HG02798 (cell line): ENCODE data around the gene PTGS2.

Experiments used
- ATAC-seq: cut with Tn5 transposase; IDR thresholded peaks from one replicate; pipeline ENCODE4 v1.9.1; 2021; ENCODE audit warnings: mild to moderate bottlenecking; ENCODE audit not compliant: unreplicated experiment, poor library complexity

Gene PTGS2

GRCh38 chr1:186680245-186681061 lies at the start of gene PTGS2:
Gene PTGS2 (minus strand): TSS chr1:186680423. CDS start chr1:186680290, 133 bp downstream.
- ATAC-seq = peak; percentile 97

GRCh38 chr1:186722711-186723309 lies 42.6 kb upstream of the PTGS2 start:
- ATAC-seq = peak; percentile 78

- no peak for ATAC-seq
Observed at GRCh38 chr1:186717286-186717685, 37.1 kb upstream of the PTGS2 start.

DNA sequence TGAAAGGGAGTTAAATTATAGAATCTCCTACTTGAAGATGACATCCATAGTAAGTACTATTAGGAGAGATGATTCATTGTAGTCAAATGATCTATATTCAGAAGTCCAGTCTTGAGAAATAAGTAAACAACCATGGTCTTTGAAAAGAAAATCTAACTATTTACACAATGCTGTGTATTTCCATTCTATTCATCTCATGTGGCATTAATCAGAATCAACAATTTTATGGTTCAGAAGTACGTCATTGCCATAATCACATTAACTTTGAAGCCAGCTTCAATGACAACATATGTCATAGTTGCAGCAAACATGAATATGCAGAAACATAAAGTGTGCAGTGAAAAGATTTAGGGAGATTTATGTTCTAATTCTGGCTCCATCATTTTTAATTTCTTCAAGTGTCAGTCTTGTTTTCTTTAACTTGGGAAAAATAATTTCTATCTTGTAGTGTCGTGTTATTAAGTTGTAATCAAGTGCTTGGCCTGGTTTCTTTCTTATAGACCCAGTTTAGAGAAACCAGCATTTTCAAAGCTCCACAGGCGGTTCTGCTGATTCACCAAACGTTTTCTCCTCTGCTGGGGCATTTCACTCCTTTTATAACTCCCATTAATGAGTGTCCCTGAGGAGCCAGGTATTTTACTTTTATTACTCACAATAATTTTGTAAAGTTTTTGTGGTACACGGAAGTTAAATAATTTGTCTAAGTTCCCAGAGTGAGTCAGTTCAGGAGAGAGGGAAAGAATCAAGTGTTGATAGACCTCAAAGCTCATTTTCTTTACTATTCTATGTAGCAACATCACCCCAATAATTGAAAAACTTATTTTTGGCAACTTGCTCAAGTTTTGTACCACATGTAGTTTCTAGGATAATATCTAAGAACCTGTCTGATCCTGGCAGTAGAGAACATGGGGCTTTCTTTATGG lies 35.9 kb upstream of the PTGS2 start:
- no peak for ATAC-seq

DNA sequence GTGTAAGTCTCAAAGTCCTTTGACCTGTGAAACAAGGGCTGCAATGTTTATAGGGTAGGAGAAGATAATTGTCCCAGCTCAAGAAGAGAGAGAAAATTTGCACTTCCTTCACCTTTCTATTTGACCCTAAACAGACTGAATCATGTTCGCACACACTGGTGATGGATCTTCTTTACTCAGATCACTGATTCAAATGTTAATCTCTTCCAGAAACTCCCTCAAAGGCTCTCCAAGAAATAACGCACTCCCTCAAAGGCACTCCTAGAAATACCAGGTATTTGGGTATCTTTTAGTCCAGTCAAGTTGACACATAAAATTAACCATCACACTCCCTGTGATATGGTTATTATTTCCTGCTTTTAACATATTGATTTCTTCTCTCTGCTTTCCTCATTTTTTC lies 30.5 kb upstream of the PTGS2 start:
- ATAC-seq = no peak

GRCh38 chr1:186708694-186709097 lies 28.5 kb upstream of the PTGS2 start:
- no peak for ATAC-seq

DNA sequence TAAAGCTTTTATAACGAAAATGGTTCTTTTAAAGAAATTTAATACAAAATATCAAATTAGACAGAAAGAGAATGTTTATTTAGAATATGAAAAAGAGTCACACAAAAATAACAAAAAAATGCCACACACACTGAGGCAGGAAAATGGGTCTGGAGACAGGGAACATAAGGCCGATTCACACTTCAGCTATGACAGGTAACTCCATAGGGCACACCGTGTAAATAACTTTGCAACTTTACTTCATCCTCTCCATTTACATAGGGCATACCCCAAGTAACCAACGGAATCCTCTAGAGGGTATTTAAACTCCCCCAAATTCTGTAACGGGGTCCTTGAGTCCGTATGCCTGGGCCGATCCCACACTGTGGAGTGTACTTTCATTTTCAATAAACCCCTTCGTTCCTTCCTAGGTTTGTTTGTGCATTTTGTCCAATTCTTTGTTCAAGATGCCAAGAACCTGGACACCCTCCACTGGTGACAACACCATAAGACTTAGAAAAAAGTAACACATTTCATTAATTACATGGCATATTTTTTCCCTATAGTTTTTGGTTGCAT lies 23.1 kb upstream of the PTGS2 start:
- ATAC-seq = no peak

DNA sequence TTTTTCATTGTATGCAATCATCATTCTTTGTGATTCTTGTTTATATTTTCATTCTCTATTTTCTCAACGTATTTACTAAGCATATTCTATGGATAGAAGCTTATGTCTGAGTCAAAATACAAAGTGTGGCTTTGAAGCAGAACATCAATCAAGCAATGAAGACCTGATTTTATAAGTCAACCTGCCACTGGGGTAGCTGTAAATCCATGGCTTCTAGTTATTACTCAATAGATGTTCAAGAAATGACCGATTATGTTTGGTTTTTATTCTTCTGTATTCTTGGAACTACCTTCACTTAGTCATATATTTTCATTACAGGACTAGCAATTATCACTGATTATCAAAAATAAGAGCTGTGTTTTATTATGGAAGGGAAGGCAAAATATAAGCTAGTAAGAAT lies 20.5 kb upstream of the PTGS2 start:
- no peak for ATAC-seq

- ATAC-seq = no peak
Observed at GRCh38 chr1:186699519-186699918, 19.3 kb upstream of the PTGS2 start.

GRCh38 chr1:186689907-186690306 lies 9.7 kb upstream of the PTGS2 start:
- ATAC-seq = no peak

- ATAC-seq = no peak
Observed at GRCh38 chr1:186689376-186689775, 9.2 kb upstream of the PTGS2 start.

GRCh38 chr1:186683652-186684410 lies 3.6 kb upstream of the PTGS2 start:
- peak; percentile 21 for ATAC-seq

- no peak for ATAC-seq
Observed at GRCh38 chr1:186682736-186683135, 2.5 kb upstream of the PTGS2 start.

DNA sequence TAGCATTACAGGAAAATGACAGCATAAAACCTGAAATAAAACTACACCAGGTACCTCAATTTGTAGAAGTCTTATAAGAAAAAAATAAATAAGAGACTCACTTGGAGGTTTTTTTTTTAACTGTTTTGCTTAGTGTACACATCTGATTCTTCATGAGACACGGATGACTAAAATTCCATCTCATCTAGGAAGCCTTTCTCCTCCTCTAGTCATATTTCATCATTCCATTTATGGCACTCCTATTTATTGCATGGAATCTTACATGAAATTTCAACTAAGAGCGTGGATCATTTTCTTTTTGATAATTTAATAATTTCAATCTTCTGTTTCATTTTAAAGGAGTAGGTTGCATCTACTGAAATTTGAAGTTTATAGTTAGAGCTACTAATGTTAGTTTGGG lies 1.6 kb upstream of the PTGS2 start:
- ATAC-seq = no peak

DNA sequence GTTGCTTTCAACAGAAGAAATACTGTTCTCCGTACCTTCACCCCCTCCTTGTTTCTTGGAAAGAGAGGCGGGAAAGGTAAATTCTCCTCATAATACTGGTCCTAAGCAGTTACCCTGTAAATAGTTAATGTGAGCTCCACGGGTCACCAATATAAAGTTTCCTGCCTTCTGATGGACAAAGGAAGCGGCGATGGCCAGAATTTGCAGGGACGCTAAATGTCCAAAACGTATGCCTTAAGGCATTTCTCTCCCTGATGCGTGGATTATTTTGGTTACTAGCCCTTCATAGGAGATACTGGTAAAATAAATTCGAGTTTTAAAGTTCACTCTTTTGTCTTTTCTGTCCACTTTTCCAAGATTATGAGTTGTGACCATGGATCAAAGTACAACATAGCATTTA lies 898 bp upstream of the PTGS2 start:
- ATAC-seq = no peak

DNA sequence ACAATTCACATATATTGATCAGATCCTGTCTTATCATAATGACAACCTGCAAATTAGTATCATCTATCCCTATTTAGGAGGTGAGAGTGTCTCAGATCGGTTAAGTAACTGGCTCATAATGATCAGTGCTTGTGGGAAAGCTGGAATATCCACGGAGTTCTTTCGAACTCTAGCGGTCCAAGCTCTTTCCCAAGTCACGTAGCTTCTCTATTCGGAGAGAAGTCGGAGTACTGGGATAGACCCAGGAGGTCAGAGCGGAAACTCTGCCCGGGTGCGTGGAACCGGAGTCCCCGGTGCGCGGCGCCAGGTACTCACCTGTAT lies 339 bp downstream of the PTGS2 start:
- ATAC-seq = no peak

DNA sequence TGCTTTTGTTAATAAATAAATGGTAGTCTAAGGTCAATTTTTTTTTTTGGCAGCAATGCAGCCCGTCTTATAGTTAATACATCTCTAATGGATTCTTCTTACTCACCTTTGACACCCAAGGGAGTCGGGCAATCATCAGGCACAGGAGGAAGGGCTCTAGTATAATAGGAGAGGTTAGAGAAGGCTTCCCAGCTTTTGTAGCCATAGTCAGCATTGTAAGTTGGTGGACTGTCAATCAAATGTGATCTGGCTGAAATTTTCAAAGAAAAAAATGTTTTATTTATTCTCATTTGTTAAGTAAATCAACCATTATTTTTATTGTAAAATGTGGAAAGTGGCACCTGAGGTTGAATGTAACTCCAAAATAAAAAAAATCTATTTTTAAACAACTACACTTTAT lies 2.1 kb downstream of the PTGS2 start:
- no peak for ATAC-seq

DNA sequence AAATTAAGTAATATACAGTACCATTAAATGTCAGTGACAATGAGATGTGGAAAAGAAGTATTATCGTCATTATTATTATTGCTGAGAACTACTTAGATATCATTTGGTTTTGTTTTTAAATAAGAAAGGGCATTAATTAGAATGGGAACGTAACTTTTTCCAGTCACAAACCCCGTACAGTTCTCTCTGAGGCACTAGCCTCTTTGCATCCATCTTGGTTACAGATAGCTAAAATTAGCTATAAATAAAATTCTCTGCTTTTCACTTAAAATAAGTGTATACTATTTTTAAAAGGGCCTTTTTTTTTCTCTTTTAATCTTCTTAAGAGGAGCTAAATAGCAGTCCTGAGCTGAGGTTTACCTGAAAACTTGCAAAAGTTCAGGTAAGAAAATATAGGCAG lies 7.6 kb downstream of the PTGS2 start:
- ATAC-seq = no peak

- ATAC-seq = no peak
Observed at GRCh38 chr1:186672131-186672530, 8.1 kb downstream of the PTGS2 start.
